Measurements from ENCODE around the gene BTRC.
"Not testable (repeated sequence)": the region's sequence is repeated elsewhere in the genome, so short reads cannot be mapped to it uniquely, and the experiment has no call there.

Gene BTRC

GRCh38 chr10:101341438-101341837 is 12.5 kb upstream of the BTRC start:
- H3K4me3 ChIP-seq (ENCODE audit: low read depth, low read length) = no peak overlapping the region

- no peak overlapping the region for H3K4me3 ChIP-seq (ENCODE audit: low read depth, low read length)
Measured at GRCh38 chr10:101346177-101346576, 7.8 kb upstream of the BTRC start.

GRCh38 chr10:101351017-101351416 is 2.9 kb upstream of the BTRC start:
- no peak overlapping the region for H3K4me3 ChIP-seq (ENCODE audit: low read depth, low read length)

- no peak overlapping the region for H3K4me3 ChIP-seq (ENCODE audit: low read depth, low read length)
Measured at GRCh38 chr10:101351477-101351876, 2.5 kb upstream of the BTRC start.

GRCh38 chr10:101352857-101353256 is 1.1 kb upstream of the BTRC start:
- H3K4me3 ChIP-seq (ENCODE audit: low read depth, low read length) = not testable (repeated sequence)

- H3K4me3 ChIP-seq (ENCODE audit: low read depth, low read length) = peak overlapping the region; percentile 81
Measured at GRCh38 chr10:101354328-101355071, 535 bp downstream of the BTRC start.

- H3K4me3 ChIP-seq (ENCODE audit: low read depth, low read length) = peak overlapping the region; percentile 81
Measured at GRCh38 chr10:101355072-101355706, 1.2 kb downstream of the BTRC start.

GRCh38 chr10:101356132-101356531 is 2.2 kb downstream of the BTRC start:
- no peak overlapping the region for H3K4me3 ChIP-seq (ENCODE audit: low read depth, low read length)

- H3K4me3 ChIP-seq (ENCODE audit: low read depth, low read length) = no peak overlapping the region
Measured at GRCh38 chr10:101357958-101358357, 4.0 kb downstream of the BTRC start.

- no peak overlapping the region for H3K4me3 ChIP-seq (ENCODE audit: low read depth, low read length)
Measured at GRCh38 chr10:101358706-101359300, 4.8 kb downstream of the BTRC start.

GRCh38 chr10:101360090-101360489 is 6.1 kb downstream of the BTRC start:
- H3K4me3 ChIP-seq (ENCODE audit: low read depth, low read length) = not testable (repeated sequence)

GRCh38 chr10:101360841-101361240 is 6.9 kb downstream of the BTRC start:
- not testable (repeated sequence) for H3K4me3 ChIP-seq (ENCODE audit: low read depth, low read length)

GRCh38 chr10:101363850-101364400 is 10.0 kb downstream of the BTRC start:
- no peak overlapping the region for H3K4me3 ChIP-seq (ENCODE audit: low read depth, low read length)

GRCh38 chr10:101364721-101365120 is 10.8 kb downstream of the BTRC start:
- H3K4me3 ChIP-seq (ENCODE audit: low read depth, low read length) = no peak overlapping the region

GRCh38 chr10:101367569-101368453 is 13.8 kb downstream of the BTRC start:
- no peak overlapping the region for H3K4me3 ChIP-seq (ENCODE audit: low read depth, low read length)

GRCh38 chr10:101373063-101373462 is 19.1 kb downstream of the BTRC start:
- H3K4me3 ChIP-seq (ENCODE audit: low read depth, low read length) = no peak overlapping the region

GRCh38 chr10:101373993-101374392 is 20.0 kb downstream of the BTRC start:
- H3K4me3 ChIP-seq (ENCODE audit: low read depth, low read length) = not testable (repeated sequence)

GRCh38 chr10:101375076-101375475 is 21.1 kb downstream of the BTRC start:
- no peak overlapping the region for H3K4me3 ChIP-seq (ENCODE audit: low read depth, low read length)

GRCh38 chr10:101379663-101380352 is 25.8 kb downstream of the BTRC start:
- no peak overlapping the region for H3K4me3 ChIP-seq (ENCODE audit: low read depth, low read length)

GRCh38 chr10:101380353-101381017 is 26.5 kb downstream of the BTRC start:
- H3K4me3 ChIP-seq (ENCODE audit: low read depth, low read length) = no peak overlapping the region
